HG03139 (cell line): ENCODE measurements around the gene A2ML1.
"Not testable (repeated sequence)": the region's sequence is repeated elsewhere in the genome, so short reads cannot be mapped to it uniquely, and the experiment has no call there.

Experiments used
- ATAC-seq: cut with Tn5 transposase; IDR thresholded peaks from one replicate; pipeline ENCODE4 v1.9.1; 2021; ENCODE audit not compliant: unreplicated experiment

A2ML1 gene

DNA sequence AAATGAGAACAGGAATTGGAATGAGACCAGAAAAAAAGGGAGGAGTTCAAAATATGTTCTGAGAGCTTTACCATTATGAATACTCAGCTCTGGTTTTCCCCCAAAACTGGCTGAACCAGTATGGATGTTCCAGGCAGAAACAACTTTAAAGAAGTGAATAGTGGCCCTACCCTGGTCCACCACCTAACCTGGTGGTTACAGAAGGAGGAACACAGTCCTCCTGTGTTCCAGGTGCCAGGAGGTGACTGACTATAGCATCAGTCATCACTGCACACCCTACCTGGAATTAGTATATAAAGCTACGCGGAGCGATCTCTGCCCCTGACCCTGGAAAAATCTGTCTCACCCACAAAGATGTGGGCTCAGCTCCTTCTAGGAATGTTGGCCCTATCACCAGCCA lies at the start of gene A2ML1:
Gene A2ML1, plus strand, starts transcription at position 324 of the 400 bp plus-strand sequence. Its CDS starts 31 bp downstream, at position 355.
- no peak for ATAC-seq

DNA sequence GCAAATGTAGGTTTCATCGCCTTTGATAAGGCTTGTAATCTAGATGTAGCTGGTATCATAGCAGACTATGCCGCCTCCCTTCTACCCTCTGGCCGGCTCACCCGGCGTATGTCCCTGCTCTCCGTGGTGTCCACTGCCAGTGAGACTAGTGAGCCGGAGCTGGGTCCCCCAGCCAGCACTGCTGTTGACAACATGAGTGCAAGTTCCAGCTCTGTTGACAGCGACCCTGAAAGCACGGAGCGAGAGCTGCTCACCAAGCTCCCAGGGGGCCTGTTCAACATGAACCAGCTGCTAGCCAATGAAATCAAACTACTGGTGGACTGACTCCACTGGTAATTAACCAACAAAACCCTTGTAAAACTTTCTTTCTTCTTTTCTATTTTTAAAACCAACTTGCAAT lies 49.0 kb upstream of the A2ML1 start:
- ATAC-seq: no peak

- ATAC-seq: no peak
Observed at GRCh38 chr12:8779281-8779680, 43.1 kb upstream of the A2ML1 start.

GRCh38 chr12:8779862-8780261 lies 42.6 kb upstream of the A2ML1 start:
- no peak for ATAC-seq

DNA sequence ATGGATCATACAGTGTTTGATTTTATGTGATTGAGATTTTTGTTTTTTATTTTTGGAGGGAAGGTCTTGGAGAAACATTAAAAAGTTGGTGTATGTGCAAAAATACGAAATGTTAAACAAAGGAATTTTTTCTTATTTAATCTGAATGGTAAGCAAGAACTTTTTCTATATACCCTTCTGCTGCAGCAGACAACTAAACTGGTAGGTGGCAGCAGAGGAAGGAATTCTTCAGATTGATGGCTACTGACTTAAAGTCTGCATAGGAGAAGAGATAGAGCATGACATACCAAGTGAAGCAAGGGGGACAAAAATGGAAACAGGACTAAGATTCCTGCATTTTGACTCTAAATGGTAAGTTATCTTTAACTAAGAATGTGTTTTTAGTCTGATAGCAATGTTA lies 42.0 kb upstream of the A2ML1 start:
- no peak for ATAC-seq

DNA sequence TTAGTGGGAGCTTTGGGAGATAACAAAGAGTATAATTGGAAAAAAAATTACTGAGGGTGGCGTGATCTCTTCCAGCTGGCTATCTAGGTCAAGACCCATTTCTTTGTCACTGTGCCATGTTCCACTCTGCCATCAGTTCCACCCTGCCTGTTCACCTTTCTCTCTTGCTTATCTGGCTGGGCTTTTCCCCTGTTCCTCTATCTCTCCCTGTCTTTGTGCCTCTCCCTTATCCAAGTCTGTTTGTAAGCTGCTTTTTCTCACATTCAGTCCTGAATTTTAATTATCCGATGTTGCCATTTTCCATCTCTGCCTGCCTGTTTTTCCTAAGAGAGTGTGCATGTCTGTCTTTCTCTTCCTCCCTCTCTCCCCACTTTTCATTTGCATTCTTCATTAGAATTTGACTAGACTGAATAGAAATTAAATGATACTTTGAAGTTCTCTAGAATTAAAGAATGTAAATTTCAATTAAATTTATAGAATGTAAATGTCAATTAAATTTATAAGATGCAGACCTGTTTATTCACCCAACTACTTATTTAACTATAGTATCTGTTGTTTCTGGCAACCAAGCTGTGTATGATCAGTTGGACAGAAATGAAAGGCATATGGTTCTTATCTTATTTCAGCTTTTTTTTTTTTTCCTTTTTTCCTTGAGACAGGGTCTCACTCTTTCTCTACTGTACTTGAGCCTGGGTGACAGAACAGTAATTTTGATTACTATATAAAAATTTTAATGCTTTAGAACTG lies 40.9 kb upstream of the A2ML1 start:
- ATAC-seq: no peak

DNA sequence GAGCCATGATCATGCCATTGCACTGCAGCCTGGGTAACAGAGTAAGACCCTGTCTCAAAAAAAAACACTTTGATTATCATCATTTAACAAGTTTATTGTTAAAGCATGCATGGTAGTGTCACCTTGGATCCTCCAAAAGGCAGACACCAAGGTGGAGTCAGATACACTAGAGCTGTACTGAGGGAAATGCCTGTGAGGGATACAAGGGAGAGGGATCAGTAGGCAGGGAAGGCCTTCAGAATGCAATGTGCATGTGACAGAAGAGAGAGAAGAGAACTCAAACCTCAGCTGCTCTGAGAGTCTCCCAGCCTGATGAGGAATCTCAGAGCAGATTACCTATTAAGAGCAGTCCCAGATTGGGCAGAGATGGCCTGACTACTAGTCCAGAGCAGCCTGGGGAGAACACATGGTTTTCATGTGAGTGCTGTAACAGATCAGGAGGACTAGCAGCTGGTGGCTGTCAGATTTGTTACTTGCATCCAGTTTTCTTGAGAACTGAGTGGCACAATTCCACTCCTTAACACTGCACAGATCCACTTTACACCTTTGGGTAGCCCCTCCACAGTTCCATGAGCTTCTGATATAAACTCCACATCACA lies 38.0 kb upstream of the A2ML1 start:
- no peak for ATAC-seq

DNA sequence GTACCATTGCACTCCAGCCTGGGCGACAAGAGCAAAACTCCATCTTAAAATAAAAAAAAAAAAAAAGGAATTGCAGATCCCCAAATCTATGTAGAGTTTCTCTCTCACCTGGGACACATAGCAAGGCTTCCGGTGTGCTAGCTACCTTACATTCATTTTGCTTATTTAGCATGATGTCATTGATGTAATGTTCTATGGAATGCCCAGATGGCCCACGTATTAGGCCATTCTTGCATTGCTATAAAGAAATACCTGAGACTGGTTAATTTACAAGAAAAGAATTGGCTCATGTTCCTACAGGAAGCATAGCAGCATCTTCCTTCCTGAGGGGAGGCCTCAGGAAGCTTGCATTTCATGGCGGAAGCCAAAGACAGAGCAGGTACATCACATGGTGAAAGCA lies 36.9 kb upstream of the A2ML1 start:
- no peak for ATAC-seq

DNA sequence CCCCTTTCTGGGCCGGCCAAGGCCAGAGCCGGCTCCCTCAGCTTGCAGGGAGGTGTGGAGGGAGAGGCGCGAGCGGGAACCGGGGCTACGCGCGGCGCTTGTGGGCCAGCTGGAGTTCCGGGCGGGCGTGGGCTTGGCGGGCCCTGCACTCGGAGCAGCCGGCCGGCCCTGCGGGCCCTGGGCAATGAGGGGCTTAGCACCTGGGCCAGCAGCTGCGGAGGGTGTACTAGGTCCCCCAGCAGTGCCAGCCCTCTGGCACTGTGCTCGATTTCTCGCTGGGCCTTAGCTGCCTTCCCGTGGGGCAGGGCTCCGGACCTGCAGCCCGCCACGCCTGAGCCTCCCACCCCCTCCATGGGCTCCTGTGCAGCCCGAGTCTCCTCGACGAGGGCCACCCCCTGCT lies 35.2 kb upstream of the A2ML1 start:
- not testable (repeated sequence) for ATAC-seq

DNA sequence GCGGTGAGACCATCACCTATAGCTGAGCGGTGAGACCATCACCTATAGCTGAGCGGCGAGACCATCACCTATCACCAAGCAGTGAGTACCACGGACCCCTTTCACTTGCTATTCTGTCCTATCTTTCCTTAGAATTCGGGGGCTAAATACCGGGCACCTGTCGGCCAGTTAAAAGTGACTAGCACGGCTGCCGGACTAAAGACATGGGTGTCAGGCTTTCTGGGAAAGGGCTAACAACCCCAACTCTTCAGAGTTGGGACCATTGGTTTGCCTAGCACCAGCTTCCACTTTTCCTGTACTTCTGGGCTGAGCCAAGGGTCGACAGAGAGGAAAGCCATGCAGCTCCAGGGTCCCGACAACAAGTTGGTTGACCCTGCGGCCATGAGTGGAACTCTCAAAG lies 33.7 kb upstream of the A2ML1 start:
- not testable (repeated sequence) for ATAC-seq

DNA sequence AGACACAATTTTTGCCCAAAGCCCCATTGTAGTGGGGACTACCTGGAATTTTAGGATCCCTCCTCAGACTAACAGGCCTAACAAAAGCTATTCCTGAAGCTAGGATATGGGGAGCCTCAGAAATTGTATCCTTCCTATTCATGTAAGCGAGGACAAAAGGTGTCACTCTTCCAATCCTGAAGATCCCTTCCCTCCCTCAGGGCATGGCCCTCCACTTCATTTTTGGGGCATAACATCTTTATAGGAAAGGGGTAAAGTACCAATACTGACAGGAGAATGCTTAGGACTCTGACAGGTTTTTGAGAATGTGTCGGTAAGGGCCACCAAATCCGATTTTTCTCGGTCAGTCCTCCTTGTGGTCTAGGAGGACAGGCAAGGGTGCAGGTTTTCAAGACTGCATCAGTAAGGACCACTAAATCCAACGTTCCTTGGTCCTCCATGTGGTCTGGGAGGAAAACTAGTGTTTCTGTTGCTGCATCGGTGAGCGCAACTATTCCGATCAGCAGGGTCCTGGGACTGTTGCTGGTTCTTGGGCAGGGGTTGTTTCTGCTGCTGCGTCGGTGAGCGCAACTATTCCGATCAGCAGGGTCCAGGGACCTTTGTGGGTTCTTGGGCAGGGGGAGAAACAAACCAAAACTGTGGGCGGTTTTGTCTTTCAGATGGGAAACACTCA lies 32.9 kb upstream of the A2ML1 start:
- not testable (repeated sequence) for ATAC-seq

GRCh38 chr12:8793226-8793625 lies 29.2 kb upstream of the A2ML1 start:
- ATAC-seq: not testable (repeated sequence)

- not testable (repeated sequence) for ATAC-seq
Observed at GRCh38 chr12:8794611-8795010, 27.8 kb upstream of the A2ML1 start.

DNA sequence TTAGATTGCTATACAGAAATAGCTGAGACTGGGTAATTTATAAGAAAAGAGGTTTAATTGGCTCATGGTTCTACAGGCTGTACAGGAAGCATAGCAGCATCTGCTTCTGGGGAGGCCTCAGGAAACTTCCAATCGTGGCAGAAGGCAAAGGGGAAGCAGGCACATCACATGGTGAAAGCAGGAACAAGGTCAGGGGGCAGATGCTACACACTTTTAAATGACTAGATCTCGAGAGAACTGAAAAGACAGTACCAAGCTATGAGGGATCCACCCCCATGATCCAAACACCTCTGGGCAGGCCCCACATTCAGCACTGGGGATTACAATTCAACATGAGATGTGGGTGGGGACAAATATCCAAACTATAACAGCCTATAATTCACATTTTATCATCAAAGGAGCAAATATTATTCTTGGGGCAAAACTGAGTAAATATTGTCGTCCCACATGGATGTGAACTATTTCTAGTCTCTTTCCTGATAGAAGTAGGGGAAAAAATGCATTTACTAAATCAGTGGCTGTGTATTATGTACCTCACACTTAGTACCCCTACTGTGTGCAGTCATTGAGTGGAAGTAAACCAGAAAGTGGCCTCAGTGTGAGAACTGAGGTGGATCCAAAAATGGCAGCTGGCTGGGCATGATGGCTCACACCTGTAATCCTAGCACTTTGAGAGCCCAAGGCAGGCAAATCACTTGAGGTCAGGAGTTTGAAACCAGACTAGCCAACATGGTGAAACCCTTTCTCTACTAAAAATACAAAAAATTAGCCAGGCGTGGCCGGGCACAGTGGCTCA lies 25.4 kb upstream of the A2ML1 start:
- ATAC-seq: no peak

GRCh38 chr12:8801213-8801612 lies 21.2 kb upstream of the A2ML1 start:
- not testable (repeated sequence) for ATAC-seq

- ATAC-seq: not testable (repeated sequence)
Observed at GRCh38 chr12:8804833-8805232, 17.6 kb upstream of the A2ML1 start.

DNA sequence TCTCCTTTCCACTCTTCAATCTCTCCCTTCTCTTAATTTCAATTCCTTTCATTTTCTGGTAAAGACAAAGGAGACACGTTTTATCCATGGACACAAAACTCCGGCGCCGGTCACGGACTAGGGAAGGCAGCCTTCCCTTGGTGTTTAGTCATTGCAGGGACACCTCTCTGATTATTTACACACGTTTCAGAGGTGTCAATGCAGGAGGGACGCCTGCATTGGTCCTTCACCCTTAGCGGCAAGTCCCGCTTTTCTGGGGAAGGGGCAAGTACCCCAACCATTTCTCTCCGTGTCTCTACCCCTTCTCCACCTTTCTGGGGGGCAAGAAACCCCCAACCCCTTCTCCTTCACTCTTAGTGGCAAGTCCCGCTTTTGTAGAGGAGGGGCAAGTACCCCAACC lies 16.9 kb upstream of the A2ML1 start:
- ATAC-seq: not testable (repeated sequence)

DNA sequence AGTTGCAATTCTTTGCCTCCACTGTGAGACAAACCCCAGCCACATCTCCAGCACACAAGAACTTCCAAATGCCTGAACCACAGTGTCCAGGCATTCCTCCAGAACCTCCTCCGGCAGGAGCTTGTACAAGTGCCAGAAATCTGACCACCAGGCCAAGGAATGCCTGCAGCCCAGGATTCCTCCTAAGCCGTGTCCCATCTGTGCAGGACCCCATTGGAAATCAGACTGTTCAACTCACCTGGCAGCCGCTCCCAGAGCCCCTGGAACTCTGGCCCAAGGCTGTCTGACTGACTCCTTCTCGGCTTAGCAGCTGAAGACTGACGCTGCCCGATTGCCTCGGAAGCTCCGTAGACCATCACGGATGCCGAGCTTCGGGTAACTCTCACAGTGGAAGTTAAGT lies 15.3 kb upstream of the A2ML1 start:
- ATAC-seq: not testable (repeated sequence)

GRCh38 chr12:8810112-8810511 lies 12.3 kb upstream of the A2ML1 start:
- ATAC-seq: not testable (repeated sequence)

DNA sequence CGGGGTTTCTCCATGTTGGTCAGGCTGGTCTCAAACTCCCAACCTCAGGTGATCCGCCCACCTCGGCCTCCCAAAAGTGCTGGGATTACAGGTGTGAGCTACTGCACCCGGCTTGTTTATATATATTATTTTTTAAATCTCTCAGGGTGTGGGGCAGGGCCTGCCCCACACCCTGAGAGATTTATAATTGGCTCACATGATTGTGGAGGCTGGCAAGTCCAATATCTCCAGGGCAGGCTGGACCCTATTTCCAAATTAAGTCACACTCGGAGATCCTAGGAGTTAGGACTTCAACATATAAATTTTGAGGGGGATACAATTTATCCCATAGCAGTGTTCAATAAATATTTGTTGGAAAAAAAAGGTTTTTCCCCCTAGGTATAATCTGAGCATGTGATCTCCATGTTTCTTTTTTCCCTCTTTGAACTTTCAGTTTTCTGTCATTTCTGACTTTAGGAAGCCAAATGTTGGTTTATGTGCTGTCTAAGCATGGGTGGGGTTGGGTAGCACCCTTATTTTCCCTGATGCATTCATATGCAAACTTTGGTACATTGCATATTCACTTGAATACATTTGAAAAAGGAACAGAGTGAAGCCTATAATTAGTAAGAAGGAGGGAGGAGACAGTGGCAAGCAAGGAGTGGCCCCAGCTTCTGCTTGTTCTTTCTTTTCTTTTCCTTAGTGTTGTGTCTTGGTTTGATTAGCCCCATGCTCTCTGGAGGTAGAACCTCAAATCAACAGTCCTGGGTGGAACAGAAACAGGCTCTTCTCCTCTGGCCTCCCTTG lies 8.7 kb upstream of the A2ML1 start:
- ATAC-seq: no peak
